ENCODE data around the gene LONRF2.

The LONRF2 gene

GRCh38 chr2:100236166-100236565, 86.1 kb downstream of the LONRF2 start:
- no peak for DNase-seq (ENCODE audit: low read depth)

- no peak for DNase-seq (ENCODE audit: low read depth)
These were observed 86.7 kb downstream of the LONRF2 start for GRCh38 chr2:100235581-100235980.

GRCh38 chr2:100235098-100235497, 87.2 kb downstream of the LONRF2 start:
- no peak for DNase-seq (ENCODE audit: low read depth)

DNA sequence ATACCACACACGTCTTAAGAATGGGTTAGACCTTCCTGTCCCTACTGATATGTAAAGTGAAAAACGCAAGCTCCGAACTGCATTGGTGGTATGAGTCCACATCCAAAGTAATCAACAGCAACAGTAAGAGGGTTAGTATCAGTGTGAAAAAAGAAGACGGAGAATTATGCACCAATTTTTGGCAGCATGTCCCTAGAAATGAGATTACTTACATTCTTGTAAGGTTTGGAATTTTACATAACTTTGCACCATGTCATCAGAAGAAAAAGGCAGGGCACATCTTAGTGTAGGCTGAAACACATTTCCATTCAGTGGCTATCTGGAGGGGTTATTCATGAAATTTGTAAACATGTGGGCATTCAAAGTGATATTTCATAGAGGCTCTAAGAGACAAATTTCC, 88.2 kb downstream of the LONRF2 start:
- DNase-seq (ENCODE audit: low read depth) = no peak

- DNase-seq (ENCODE audit: low read depth) = no peak
These were observed 89.2 kb downstream of the LONRF2 start for GRCh38 chr2:100233061-100233460.

- DNase-seq (ENCODE audit: low read depth) = no peak
These were observed 91.5 kb downstream of the LONRF2 start for GRCh38 chr2:100230754-100231153.

- DNase-seq (ENCODE audit: low read depth) = no peak
These were observed 93.3 kb downstream of the LONRF2 start for GRCh38 chr2:100228967-100229366.

GRCh38 chr2:100228415-100228814, 93.9 kb downstream of the LONRF2 start:
- no peak for DNase-seq (ENCODE audit: low read depth)

GRCh38 chr2:100224988-100225710, 97.2 kb downstream of the LONRF2 start:
- DNase-seq (ENCODE audit: low read depth) = no peak

DNA sequence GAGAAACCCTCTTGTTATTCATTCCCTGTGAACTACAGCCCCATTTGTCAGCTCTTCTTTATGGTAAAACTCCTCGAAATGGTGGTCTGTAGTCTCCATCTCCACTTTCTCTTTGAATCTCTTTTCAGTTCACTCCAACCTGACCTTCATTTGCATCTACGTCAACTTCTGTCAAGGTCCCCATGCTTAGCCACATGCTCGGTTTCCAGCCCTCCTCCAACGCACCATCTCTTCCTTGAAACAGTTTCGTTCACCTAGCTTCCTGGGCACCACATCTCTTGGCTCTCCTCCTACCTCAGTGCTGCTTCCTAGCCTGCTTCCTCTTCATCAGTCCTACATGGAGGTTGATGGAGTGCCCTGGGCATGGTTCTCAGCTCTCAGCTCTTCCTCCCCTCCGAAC, 98.8 kb downstream of the LONRF2 start:
- no peak for DNase-seq (ENCODE audit: low read depth)

All from activated T-cell treated with anti-CD3 and anti-CD28 coated beads for 24 hours (primary cell).